HepG2 (cell line): ENCODE measurements around the gene BPIFA1. TPM values are rescaled to one million over a fixed set of nuclear protein-coding genes. Genes with fewer than 3 reads are reported as not detected.
A peak's percentile ranks its signal among the peaks of the same experiment; 100 is the strongest.

ENCODE experiments used
- CC2D1A ChIP-seq: sonication (generic); formaldehyde crosslinking; IDR thresholded peaks from 2 replicates; pipeline ENCODE4 v1.8.1; 2023; ENCODE audit warnings: mild to moderate bottlenecking, missing genetic modification reagents
- HCFC1 ChIP-seq: fragments of 150-350 bp; IDR thresholded peaks from 2 replicates; pipeline ENCODE4 v1.6.1; 2014; ENCODE audit warnings: low read depth, low read length
- HOXA5 ChIP-seq: sonication (generic); formaldehyde crosslinking; IDR thresholded peaks from 2 replicates; pipeline ENCODE4 v1.4.0; 2020; ENCODE audit warnings: missing genetic modification reagents
- JUN ChIP-seq: sonication (generic); formaldehyde crosslinking; IDR thresholded peaks from 2 replicates; pipeline ENCODE4 v1.4.0; 2020; ENCODE audit warnings: mild to moderate bottlenecking, missing genetic modification reagents
- LCORL ChIP-seq, 2 experiments: fragments of 450-650 bp in 1 of 2; sonication (generic) in 1 of 2; formaldehyde crosslinking in 1 of 2; IDR thresholded peaks; 2 replicates each; pipeline versions ENCODE4 v1.5.0 to v1.6.1; 2017 to 2020; ENCODE audit warnings: antibody characterized with exemption in 1 of 2, missing genetic modification reagents in 1 of 2
- MAFG ChIP-seq: sonication (generic); formaldehyde crosslinking; IDR thresholded peaks from 2 replicates; pipeline ENCODE4 v1.5.1; 2020; ENCODE audit warnings: mild to moderate bottlenecking, missing genetic modification reagents
- MLLT10 ChIP-seq: sonication (generic); formaldehyde crosslinking; IDR thresholded peaks from 2 replicates; pipeline ENCODE4 v1.4.0; 2020; ENCODE audit warnings: missing genetic modification reagents
- NFKB2 ChIP-seq: sonication (generic); formaldehyde crosslinking; IDR thresholded peaks from 2 replicates; pipeline ENCODE4 v1.4.0; 2020; ENCODE audit warnings: missing genetic modification reagents, borderline replicate concordance
- NFYB ChIP-seq: sonication (generic); formaldehyde crosslinking; IDR thresholded peaks from 2 replicates; pipeline ENCODE4 v1.4.0; 2020; ENCODE audit warnings: missing genetic modification reagents
- NKX3-1 ChIP-seq: sonication (generic); formaldehyde crosslinking; IDR thresholded peaks from 2 replicates; pipeline ENCODE4 v1.5.0; 2020; ENCODE audit warnings: missing genetic modification reagents
- PHF21A ChIP-seq: sonication (generic); formaldehyde crosslinking; IDR thresholded peaks from 2 replicates; pipeline ENCODE4 v1.5.0; 2020; ENCODE audit warnings: mild to moderate bottlenecking, missing genetic modification reagents
- TRIM24 ChIP-seq: sonication (generic); formaldehyde crosslinking; IDR thresholded peaks from 2 replicates; pipeline ENCODE4 v1.8.0; 2022; ENCODE audit warnings: mild to moderate bottlenecking, missing genetic modification reagents
- ZFP82 ChIP-seq: sonication (generic); formaldehyde crosslinking; IDR thresholded peaks from 2 replicates; pipeline ENCODE4 v1.5.1; 2020; ENCODE audit warnings: mild to moderate bottlenecking, missing genetic modification reagents, borderline replicate concordance
- ZNF383 ChIP-seq: sonication (generic); formaldehyde crosslinking; IDR thresholded peaks from 2 replicates; pipeline ENCODE4 v1.4.0; 2020; ENCODE audit warnings: missing genetic modification reagents, mild to moderate bottlenecking, borderline replicate concordance
- polyA plus RNA-seq, 8 experiments: library from polyadenylated mRNA; depleted of rRNA in 3 of 8; stranded (reverse) in 7 of 8; unstranded in 1 of 8; fragments of >200 nt; fragmentation: Illumina TruSeq in 4 of 8; extraction: Trizol in 4 of 8; gene quantifications; 2 replicates each; pipeline versions ENCODE4 v1.2.1 to v1.2.3, GENCODE V29; 2011 to 2016; ENCODE audit warnings: low read depth in 4 of 8, missing spikeins in 1 of 8, mixed read lengths in 1 of 8; ENCODE audit not compliant: insufficient read depth in 1 of 8
- total RNA-seq, 5 experiments: library from RNA; depleted of rRNA; stranded (reverse); fragments of >200 nt; fragmentation: Illumina TruSeq; extraction: Trizol; gene quantifications; 2 replicates each; pipeline ENCODE4 v1.2.3, GENCODE V29; 2016; ENCODE audit warnings: low read depth in 1 of 5
- TF ChIP-seq, protein P1 (sequence below): sonication (generic); formaldehyde crosslinking; IDR thresholded peaks from 2 replicates; pipeline ENCODE4 v1.4.0; 2020; ENCODE audit warnings: missing genetic modification reagents
- TF ChIP-seq, protein P2 (sequence below): IDR thresholded peaks from 2 replicates; pipeline ENCODE4 v1.4.0; 2020; ENCODE audit warnings: mild to moderate bottlenecking, missing genetic modification reagents
- TF ChIP-seq, protein P3 (sequence below): sonication (generic); formaldehyde crosslinking; IDR thresholded peaks from 2 replicates; pipeline ENCODE4 v1.8.0; 2022; ENCODE audit warnings: low read depth, missing genetic modification reagents
- TF ChIP-seq, protein P4 (sequence below): sonication (generic); formaldehyde crosslinking; IDR thresholded peaks from 2 replicates; pipeline ENCODE4 v1.4.0; 2020; ENCODE audit warnings: mild to moderate bottlenecking, missing genetic modification reagents
- TF ChIP-seq, protein P5 (sequence below): sonication (generic); formaldehyde crosslinking; IDR thresholded peaks from 2 replicates; pipeline ENCODE4 v1.8.0; 2022; ENCODE audit warnings: mild to moderate bottlenecking, missing genetic modification reagents; ENCODE audit not compliant: insufficient replicate concordance

The BPIFA1 gene
- total and polyA plus RNA-seq, 2 of the 13 experiments (the other 11 are each of a cell fraction or from before 2014, with no cell fraction given): not detected

DNA sequence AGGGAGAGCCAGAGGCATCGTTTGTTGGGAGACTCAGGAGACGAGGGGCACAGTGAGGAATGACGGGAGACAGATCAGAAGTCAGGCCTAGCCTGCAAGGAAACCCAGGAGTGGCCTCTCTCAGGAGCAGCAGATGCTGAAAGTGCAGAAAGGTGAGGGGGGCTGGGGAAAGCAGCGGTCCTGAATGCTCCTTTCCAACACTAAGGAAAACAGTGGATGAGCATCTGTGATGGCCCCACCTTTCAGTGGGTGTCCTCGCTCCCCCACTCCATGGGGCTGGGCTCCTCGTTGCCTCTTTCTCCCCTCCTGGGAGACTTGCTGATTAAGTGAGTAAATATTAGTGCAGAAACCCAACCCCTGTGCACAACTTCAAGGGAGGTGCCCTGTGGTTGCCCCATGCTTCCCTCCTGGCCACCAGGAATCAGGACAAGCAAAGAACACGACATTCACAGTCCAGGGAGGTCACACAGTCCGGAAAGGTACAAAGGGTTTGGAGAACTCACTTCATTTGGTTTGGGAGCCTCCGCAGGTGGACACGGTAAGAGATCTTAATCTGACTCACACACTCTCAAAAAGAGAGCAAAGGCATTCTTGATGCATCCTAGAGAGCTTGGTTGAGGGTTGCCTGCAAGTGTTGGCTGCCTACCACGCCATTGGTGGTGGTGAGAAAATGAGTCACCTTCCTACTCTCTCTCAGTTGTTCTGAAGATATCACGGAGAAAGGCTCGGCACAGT is 37.5 kb downstream of the BPIFA1 start (continued):
- TF ChIP-seq, protein P1, sequence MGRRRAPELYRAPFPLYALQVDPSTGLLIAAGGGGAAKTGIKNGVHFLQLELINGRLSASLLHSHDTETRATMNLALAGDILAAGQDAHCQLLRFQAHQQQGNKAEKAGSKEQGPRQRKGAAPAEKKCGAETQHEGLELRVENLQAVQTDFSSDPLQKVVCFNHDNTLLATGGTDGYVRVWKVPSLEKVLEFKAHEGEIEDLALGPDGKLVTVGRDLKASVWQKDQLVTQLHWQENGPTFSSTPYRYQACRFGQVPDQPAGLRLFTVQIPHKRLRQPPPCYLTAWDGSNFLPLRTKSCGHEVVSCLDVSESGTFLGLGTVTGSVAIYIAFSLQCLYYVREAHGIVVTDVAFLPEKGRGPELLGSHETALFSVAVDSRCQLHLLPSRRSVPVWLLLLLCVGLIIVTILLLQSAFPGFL (CRISPR knock-in tag): no peak
- TF ChIP-seq ZFP82 (CRISPR knock-in tag): no peak
- TF ChIP-seq, protein P2, sequence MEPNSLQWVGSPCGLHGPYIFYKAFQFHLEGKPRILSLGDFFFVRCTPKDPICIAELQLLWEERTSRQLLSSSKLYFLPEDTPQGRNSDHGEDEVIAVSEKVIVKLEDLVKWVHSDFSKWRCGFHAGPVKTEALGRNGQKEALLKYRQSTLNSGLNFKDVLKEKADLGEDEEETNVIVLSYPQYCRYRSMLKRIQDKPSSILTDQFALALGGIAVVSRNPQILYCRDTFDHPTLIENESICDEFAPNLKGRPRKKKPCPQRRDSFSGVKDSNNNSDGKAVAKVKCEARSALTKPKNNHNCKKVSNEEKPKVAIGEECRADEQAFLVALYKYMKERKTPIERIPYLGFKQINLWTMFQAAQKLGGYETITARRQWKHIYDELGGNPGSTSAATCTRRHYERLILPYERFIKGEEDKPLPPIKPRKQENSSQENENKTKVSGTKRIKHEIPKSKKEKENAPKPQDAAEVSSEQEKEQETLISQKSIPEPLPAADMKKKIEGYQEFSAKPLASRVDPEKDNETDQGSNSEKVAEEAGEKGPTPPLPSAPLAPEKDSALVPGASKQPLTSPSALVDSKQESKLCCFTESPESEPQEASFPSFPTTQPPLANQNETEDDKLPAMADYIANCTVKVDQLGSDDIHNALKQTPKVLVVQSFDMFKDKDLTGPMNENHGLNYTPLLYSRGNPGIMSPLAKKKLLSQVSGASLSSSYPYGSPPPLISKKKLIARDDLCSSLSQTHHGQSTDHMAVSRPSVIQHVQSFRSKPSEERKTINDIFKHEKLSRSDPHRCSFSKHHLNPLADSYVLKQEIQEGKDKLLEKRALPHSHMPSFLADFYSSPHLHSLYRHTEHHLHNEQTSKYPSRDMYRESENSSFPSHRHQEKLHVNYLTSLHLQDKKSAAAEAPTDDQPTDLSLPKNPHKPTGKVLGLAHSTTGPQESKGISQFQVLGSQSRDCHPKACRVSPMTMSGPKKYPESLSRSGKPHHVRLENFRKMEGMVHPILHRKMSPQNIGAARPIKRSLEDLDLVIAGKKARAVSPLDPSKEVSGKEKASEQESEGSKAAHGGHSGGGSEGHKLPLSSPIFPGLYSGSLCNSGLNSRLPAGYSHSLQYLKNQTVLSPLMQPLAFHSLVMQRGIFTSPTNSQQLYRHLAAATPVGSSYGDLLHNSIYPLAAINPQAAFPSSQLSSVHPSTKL (CRISPR knock-in tag): peak; percentile 33; the same call in 1 of the 2 replicates
- TF ChIP-seq, protein P3, sequence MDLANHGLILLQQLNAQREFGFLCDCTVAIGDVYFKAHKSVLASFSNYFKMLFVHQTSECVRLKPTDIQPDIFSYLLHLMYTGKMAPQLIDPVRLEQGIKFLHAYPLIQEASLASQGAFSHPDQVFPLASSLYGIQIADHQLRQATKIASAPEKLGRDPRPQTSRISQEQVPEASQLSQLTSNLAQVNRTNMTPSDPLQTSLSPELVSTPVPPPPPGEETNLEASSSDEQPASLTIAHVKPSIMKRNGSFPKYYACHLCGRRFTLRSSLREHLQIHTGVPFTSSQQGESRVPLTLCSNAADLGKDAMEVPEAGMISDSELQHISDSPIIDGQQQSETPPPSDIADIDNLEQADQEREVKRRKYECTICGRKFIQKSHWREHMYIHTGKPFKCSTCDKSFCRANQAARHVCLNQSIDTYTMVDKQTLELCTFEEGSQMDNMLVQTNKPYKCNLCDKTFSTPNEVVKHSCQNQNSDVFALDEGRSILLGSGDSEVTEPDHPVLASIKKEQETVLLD (CRISPR knock-in tag): no peak
- TF ChIP-seq PHF21A: no peak
- TF ChIP-seq, protein P4, sequence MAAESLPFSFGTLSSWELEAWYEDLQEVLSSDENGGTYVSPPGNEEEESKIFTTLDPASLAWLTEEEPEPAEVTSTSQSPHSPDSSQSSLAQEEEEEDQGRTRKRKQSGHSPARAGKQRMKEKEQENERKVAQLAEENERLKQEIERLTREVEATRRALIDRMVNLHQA (CRISPR knock-in tag): no peak
- no peak for TF ChIP-seq NFYB (CRISPR knock-in tag)
- TF ChIP-seq, protein P5, sequence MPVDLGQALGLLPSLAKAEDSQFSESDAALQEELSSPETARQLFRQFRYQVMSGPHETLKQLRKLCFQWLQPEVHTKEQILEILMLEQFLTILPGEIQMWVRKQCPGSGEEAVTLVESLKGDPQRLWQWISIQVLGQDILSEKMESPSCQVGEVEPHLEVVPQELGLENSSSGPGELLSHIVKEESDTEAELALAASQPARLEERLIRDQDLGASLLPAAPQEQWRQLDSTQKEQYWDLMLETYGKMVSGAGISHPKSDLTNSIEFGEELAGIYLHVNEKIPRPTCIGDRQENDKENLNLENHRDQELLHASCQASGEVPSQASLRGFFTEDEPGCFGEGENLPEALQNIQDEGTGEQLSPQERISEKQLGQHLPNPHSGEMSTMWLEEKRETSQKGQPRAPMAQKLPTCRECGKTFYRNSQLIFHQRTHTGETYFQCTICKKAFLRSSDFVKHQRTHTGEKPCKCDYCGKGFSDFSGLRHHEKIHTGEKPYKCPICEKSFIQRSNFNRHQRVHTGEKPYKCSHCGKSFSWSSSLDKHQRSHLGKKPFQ (CRISPR knock-in tag): no peak
- no peak for TF ChIP-seq HOXA5
- TF ChIP-seq HCFC1: no peak
- TF ChIP-seq TRIM24 (CRISPR knock-in tag): no peak
- TF ChIP-seq ZNF383 (CRISPR knock-in tag): no peak
- no peak for TF ChIP-seq MAFG
- no peak for TF ChIP-seq NKX3-1 (CRISPR knock-in tag)
- no peak for TF ChIP-seq JUN (CRISPR knock-in tag)
- TF ChIP-seq NFKB2 (CRISPR knock-in tag): no peak
- TF ChIP-seq LCORL (IDR thresholded peaks at IDR 0.05): no peak
- 0 out of 2 replicates have a peak, but pooled peaks have one; percentile 14 for TF ChIP-seq LCORL (CRISPR knock-in tag; IDR thresholded peaks at IDR 0.05)
- no peak for TF ChIP-seq MLLT10
- TF ChIP-seq CC2D1A (CRISPR knock-in tag): no peak
